ENCODE data around the gene AUP1.
"Not testable (repeated sequence)": the region's sequence is repeated elsewhere in the genome, so short reads cannot be mapped to it uniquely, and the experiment has no call there.

AUP1 gene

DNA sequence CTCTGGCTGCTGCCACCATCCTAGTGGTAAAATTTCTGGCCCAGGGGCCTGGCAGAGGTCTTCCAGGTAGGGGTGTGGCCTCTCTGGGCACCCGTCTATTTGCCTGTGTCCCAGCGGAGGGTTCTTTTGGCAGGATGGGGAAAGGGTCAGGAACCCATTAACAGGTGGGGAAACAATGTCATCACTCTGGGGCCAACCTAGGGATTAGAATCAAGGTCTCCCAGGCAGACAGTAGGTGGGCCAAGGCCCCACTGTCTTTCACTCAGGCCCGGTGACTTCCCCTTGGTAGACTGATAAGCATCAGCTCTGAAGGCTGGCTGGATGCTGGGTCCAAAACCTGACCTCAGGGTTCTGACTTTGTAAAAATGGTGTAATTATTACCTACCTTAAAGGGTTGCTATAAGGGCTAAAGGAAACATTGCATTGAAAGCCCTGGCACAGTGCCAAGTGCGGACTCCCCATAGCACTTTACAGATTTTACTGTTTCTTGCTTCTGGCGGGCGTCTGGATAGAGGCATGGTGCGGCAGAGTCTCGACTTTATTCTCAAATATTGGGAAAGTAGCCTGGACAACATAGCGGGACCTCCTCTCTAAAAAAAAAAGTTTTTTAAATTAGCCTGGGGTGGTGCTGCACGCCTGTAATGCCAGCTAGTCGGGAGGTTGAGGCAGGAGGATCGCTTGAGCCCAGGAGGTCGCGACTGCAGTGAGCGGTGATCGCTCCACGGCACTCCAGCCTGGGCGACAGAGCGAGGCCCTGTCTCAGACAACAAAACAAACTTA, 32.3 kb downstream of the AUP1 start:
- DNase-seq: no peak

DNA sequence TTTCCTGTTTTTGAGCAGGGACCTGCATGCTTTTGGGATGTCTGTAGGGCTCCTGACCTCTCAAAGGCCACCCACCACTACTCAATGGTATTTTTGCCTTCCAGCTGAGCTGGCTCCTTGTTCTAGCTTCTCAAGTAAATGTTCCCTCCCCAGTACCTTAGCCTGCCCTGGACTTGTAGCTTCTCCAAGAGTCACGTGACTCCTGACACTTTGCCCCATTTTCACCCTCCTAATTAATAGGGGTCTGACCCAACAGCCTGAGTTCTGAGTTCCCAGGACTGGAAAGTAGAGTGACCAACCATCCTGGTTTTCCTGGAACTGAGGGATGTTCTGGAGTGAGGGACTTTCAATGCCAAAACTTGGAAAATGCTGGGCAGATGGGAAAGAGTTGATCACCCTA, 34.1 kb downstream of the AUP1 start:
- no peak for DNase-seq

DNA sequence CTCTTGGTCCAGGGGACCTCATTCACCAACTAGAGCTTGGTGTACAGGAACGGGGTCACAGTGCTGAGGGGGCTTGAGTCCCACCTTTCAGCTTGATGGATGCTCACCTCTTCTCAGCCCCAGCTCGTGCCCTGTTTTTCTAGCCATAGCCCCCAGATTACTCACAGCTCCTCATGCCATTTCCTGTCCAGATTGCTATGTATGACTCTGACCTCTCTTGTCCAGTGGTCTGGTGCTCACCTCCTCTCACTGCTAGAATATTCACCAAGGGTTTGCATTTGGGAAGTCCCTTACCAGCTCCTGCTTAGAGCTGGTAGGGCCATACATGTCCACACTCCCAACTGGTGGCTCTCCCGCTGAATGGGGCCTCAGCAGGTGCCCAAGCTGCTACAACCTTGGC, 36.0 kb downstream of the AUP1 start:
- no peak for DNase-seq

DNA sequence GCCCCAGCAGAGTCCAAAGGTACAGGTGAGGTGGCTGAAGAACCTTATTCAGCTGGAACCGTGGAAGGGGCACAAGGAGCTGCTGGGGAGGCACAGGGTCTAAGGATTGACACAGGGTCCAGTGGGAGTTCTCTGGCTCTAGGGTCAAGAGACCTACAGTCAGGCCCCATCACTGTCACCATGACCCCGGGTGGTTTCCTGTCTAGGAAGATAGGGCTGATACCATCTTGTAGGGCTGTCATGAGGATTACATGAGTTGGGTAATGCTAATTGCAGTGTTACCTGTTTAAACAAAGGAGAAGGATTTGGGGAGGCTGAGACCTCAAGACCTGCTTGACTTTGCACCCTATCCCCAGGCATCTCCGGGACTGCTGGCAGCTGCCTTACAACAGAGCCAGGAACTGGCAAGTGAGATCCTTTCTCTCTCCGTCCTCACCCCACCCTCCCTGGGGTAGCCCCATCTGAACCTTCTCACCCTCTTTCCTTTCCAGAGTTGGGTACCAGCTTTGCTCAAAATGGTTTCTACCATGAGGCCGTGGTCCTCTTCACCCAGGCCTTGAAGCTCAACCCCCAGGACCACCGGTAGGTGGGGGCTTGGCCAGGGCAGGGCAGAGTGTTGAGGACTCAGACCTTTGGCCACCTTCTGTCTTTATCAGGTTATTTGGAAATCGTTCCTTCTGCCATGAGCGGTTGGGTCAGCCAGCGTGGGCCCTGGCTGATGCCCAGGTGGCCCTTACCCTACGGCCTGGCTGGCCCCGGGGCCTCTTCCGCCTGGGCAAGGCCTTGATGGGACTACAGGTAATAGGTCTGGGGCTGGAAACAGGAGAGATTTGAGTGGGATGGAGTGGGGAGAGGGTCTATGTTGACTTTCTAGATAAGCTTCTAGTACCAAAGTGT, 37.6 kb downstream of the AUP1 start:
- no peak for DNase-seq

DNA sequence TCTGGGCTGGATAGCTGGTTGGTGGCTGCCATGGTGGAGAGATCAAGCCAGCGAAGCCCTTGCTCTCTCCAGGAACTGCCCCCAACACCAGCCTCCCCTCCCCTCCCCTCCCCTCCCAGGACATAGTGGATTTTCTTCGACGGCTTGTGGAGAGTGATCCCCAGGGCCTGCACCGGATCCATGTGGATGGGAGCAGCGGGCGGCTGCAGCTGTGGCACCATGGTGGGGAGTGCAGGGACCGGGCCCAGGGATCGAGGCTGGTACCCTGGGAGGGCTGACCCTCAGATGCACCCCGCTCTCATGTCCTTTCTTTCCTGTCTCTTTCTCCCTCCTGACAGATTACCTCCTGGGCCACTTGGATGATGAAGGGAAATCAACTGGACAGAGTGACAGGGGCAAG, 39.6 kb downstream of the AUP1 start:
- no peak for DNase-seq

DNA sequence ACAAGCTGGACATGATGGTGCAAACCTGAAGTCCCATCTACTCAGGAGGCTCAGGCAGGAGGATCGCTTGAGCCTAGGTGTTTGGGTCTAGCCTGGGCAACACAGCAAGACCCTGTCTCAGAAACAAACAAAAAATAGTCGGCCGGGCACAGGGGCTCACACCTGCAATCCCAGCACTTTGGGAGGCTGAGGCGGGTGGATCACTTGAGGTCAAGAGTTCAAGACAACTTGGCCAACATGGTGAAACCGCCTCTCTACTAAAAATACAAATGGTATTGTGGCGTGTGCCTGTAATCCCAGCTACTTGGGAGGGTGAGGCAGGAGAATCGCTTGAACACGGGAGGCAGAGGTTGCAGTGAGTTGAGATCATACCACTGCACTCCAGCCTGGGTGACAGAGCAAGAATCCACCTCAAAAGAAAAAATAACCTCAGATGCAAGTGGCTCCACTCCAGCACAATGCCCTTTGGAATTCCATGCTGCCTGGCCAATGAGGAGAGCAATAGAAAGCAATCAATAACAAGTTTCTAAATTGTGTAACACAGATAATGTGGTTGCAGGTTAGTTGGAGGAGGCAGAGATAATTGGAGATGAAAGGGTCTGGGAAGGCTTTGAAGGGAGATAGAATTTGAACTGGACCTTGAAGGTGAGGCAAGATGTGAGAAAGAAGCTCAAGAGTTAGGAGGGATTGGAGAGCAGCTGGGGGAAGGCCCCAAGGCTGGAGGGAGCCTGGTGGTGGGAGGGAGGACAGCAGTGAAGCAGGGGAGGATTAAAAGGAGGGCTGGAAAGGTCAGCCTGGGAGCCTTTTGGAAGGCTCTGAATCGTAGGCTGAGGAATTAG, 40.6 kb downstream of the AUP1 start:
- DNase-seq: no peak

DNA sequence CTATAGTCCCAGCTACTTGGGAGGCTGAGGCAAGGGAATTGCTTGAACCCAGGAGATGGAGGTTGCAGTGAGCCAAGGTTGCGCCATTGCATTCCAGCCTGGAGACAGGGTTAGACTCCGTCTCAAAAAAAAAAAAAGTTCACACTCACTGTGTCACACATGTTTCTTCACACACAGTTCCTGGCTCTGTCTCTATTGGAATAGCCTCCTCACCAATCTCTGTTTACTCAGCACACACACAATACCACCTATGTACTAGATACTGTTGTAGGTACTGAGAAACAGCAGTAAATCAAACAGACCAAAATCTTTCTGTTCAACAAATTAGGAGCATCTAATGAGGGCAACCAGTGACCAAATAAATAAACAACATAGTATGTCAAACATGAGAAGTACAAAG, 43.4 kb downstream of the AUP1 start:
- DNase-seq: no peak

DNA sequence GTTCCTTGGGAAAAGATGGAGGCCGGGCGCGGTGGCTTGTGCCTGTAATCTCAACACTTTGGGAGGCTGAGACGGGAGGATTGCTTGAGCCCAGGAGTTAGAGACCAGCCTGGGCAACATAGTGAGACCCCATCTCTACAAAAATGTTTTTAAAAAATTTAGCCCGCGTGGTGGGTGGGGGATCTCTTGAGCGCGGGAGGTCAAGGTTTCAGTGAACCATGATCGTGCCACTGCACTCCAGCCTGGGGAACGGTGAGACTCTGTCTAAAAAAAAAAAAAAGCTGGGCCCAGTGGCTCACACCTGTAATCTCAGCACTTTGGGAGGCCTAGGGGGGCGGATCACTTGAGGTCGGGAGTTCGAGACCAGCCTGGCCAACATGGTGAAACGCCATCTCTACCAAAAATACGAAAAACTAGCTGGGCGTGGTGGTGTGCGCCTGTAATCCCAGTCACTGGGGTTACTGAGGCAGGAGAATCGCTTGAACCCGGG, 45.8 kb downstream of the AUP1 start:
- DNase-seq: not testable (repeated sequence)

DNA sequence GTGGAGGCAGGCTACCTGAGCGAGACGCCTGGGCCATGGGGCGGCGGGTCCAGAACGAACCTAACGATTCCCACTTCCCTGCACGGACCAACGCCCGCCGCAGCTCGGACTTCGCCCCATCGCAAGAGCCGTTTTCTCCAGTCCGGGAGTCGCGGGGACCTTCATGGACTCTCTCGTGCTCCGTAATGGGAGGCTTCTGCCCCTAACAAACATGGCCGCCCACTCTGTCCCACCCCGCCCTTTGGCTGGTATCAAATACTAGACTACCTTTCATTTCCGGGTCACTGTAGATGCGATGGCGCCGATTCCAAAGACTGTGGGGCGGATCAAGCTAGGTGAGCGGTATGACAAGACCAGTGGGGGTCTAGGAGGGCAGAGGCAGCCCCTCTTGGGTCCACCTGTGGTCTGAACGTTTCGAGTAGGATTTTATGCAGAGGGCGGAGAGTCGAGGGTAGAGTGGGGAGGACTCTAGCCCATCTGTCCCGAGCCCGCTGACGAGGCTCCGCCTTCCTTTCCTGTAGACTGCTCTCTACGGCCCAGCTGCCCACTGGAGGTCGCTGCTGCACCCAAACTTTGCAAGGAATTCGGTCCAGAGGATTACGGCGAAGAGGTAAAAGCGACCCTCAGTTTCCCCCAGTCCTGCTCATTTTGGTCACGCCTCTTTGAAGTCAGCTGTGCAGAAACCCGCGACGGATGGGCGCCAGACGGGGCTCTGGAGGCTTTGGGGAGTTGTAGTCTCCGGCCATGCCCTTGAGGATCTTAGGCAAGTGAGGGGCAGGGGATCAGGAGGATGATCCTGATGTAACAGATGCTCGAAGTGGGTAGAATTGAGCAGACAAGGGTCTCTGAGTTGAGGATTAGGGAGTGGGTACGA, 46.5 kb downstream of the AUP1 start, which contains the start of the genes CCDC142 and TTC31:
Gene CCDC142 (minus strand): TSS at position 198 of the 874 bp plus-strand sequence. CDS start 161 bp downstream, at position 37.
Gene TTC31 (plus strand): TSS at position 281 of the 874 bp plus-strand sequence. CDS start 15 bp downstream, at position 296.
- DNase-seq: peak; percentile 94

DNA sequence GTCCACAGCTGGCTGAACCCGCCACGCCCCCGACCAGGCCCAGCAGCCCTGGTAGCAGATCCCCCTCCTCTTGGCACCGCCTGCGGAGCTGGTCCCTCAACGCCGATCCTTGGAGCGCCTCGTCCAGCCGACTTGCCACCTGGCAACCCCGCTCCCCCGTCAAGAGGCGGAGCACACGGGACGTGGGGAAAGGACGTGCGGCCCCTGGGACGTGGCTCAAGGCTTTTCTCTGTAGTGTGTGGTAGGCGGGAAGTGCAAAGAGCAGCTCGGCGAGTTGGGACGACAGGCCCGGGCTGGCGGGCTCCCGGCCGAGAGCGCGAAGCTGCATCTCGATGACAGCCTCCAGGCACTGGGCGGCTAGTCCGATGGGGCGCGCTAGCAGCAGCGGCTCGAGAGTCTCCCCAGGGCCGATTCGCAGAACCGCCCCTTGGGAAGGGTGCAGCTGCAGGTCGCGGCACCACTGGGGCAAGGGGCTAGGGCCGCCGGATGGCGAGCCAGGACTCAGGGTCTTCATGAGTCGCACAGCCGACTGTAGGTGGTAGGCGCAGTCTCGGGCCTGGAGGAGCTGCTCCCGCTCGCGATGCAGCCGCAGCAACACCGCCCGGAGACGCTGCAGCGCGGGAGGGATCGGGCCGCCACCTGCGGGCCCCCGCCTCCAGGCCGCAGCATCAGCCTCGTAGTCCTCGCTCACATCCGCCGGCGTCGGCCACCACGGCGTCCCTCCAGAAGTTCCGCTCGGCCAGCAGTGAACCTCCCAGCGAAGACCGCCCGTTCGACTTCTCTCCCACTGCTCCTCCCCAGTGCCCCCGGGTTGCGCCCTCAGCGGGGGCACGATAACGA, 47.3 kb downstream of the AUP1 start:
- DNase-seq: peak; percentile 59

DNA sequence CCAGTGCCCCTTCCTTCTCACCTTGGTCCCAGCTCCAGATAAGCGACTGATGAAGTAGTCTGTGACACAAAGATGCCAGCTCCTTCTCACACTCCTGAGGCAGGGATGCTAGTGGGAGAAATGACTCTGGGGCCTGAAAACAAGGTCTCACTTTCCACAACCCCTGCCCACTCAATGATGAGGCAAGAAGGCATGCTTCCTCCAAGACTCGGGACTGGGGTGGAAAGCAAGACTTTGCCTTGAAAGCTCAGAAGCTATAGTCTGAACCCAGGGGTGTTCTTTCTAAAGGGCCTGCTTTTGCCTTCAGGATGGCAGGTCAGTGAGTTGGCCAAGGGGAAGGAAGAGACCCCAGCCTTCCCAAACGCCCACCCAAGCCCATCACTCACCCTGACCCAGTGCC, 48.1 kb downstream of the AUP1 start:
- DNase-seq: no peak

Measured in COR-L47 (cell line).